ENCODE results near the gene RPS19. TPM values are rescaled to one million over a fixed set of nuclear protein-coding genes. Genes with fewer than 3 reads are reported as not detected.

Gene RPS19
- total RNA-seq, 1 experiment from 2014 or later = 3,152 TPM

DNA sequence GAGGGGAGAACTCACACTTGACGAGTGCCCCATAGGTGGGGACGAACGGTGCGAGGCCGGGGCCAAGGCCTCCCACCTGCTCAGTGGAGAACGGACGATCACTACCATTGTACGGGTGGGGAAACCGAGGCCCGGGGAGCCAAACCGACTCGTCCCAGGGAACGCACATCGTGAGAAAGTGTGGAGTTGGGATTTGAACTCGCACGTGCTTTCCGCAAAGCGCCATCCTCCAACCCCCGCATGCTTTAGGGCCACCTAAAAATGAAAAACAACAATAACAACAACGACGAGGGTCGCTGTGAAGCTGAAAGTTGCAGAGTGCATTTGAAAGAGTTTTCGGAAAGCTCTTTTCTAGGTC is 23.4 kb downstream of the RPS19 start:
- ATAC-seq = no peak
- peaks cover 29% of the 10 kb centered on the region for H3K27me3 Mint-ChIP-seq (ENCODE audit: low read depth)
- DNase-seq (ENCODE audit: low spot score) = no peak
- peak overlapping the region; percentile 79 for H3K27ac Mint-ChIP-seq
- ChIA-PET POLR2A (interaction anchor here (2.1 kb wide), 1 partner anchor 10 kb away, joined by 10 read pairs; no protein-coding TSS in a partner anchor), CTCF (interaction anchor here (1.1 to 4.7 kb wide), 3 partner anchors 11 to 49 kb away, joined by 3 to 46 read pairs (median 7); no protein-coding TSS in a partner anchor)
- H3K36me3 Mint-ChIP-seq = no peaks in the 10 kb centered on the region
- H3K4me3 Mint-ChIP-seq = peak overlapping the region; percentile 94
- H3K4me1 Mint-ChIP-seq = peaks cover 42% of the 10 kb centered on the region
- TF ChIP-seq, protein P1, sequence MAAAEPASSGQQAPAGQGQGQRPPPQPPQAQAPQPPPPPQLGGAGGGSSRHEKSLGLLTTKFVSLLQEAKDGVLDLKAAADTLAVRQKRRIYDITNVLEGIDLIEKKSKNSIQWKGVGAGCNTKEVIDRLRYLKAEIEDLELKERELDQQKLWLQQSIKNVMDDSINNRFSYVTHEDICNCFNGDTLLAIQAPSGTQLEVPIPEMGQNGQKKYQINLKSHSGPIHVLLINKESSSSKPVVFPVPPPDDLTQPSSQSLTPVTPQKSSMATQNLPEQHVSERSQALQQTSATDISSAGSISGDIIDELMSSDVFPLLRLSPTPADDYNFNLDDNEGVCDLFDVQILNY (CRISPR knock-in tag; IDR thresholded peaks at IDR 0.05) = 0 out of 2 replicates have a peak, but pooled peaks have one; percentile 2
- TF ChIP-seq, protein P2, sequence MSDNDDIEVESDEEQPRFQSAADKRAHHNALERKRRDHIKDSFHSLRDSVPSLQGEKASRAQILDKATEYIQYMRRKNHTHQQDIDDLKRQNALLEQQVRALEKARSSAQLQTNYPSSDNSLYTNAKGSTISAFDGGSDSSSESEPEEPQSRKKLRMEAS (CRISPR knock-in tag; IDR thresholded peaks at IDR 0.05) = no peak
- H3K9me3 Mint-ChIP-seq = no peaks in the 10 kb centered on the region

DNA sequence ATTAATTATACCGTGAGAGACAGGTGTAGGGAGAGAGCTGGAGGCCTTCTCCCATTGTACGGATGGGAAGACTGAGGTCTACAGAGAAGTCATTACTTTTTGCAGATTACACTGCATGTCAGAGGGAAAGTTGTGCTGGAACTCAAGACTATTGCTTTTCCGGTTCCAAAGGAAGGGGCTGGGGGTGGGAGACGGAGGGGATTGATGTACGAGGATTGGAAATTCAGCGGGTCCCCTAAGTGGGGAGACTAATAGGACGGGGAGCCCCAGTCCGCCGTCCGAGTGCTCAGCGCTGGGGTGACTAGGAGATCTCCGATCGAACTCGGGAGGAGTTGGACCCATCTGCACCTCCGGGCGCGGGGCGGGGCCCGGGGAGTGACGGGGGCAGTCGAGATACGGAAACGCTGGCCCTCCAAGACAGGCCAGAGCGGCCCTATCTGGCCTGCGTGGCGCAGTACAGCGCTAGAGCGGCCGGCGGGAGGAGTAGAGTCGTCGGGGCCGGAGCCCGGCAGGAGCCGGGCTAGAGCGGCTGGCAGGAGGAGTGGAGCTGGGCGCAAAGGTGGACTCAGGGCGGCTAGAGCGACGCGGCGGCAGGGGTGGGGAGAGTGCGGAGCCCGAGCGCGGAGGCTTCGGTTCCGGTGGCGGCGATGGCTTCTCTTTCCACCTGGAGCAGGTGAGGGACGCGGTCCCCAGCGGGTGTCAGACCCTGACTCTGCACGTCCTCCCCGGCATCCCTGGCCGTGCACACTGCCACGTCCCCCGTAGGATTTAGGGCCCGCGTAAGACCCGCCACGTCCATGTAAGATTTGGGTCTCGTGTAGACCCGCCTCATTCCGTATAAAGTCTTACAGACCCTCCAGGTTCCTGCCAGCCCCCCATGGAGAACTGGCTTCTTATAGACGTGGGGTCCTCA is 24.0 kb downstream of the RPS19 start:
- Mint-ChIP-seq H3K4me1 (peaks cover 43% of the 10 kb centered on the region), H3K9me3 (no peaks in the 10 kb centered on the region), H3K36me3 (no peaks in the 10 kb centered on the region), H3K27me3 (ENCODE audit: low read depth) (peaks cover 26% of the 10 kb centered on the region), H3K4me3 (peak overlapping the region; percentile 94), H3K27ac (peak overlapping the region; percentile 79)
- POLR2A ChIA-PET = interaction anchor here (0.6 to 2.4 kb wide), 3 partner anchors 11 to 75 kb away, joined by 3 to 10 read pairs (median 10); partner anchors contain the start of genes RABAC1 and RPS19
- CTCF ChIA-PET = interaction anchor here (0.6 to 4.7 kb wide), 14 partner anchors 9 to 194 kb away, joined by 3 to 46 read pairs (median 3); no protein-coding TSS in a partner anchor
- peak; percentile 96 for DNase-seq (ENCODE audit: low spot score)
- peak; percentile 94 for ATAC-seq
- TF ChIP-seq, protein P3, sequence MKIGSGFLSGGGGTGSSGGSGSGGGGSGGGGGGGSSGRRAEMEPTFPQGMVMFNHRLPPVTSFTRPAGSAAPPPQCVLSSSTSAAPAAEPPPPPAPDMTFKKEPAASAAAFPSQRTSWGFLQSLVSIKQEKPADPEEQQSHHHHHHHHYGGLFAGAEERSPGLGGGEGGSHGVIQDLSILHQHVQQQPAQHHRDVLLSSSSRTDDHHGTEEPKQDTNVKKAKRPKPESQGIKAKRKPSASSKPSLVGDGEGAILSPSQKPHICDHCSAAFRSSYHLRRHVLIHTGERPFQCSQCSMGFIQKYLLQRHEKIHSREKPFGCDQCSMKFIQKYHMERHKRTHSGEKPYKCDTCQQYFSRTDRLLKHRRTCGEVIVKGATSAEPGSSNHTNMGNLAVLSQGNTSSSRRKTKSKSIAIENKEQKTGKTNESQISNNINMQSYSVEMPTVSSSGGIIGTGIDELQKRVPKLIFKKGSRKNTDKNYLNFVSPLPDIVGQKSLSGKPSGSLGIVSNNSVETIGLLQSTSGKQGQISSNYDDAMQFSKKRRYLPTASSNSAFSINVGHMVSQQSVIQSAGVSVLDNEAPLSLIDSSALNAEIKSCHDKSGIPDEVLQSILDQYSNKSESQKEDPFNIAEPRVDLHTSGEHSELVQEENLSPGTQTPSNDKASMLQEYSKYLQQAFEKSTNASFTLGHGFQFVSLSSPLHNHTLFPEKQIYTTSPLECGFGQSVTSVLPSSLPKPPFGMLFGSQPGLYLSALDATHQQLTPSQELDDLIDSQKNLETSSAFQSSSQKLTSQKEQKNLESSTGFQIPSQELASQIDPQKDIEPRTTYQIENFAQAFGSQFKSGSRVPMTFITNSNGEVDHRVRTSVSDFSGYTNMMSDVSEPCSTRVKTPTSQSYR (CRISPR knock-in tag; IDR thresholded peaks at IDR 0.05) = peak; percentile 48; the same call in 1 of the 2 replicates
- peak; percentile 31; the same call in 1 of the 2 replicates for TF ChIP-seq TEAD1 (CRISPR knock-in tag; IDR thresholded peaks at IDR 0.05)
- TF ChIP-seq FOXK1 (CRISPR knock-in tag; IDR thresholded peaks at IDR 0.05) = peak; percentile 72
- peak; percentile 92 for TF ChIP-seq ETV6 (CRISPR knock-in tag; IDR thresholded peaks at IDR 0.05)
- TF ChIP-seq FOXP1 (CRISPR knock-in tag; IDR thresholded peaks at IDR 0.05; ENCODE audit: borderline replicate concordance) = peak; percentile 78; the same call in 1 of the 2 replicates
- no peak for TF ChIP-seq SMAD4 (CRISPR knock-in tag; IDR thresholded peaks at IDR 0.05)
- TF ChIP-seq TP53 (CRISPR knock-in tag; IDR thresholded peaks at IDR 0.05) = peak; percentile 76; the same call in 1 of the 2 replicates
- TF ChIP-seq, protein P2 (CRISPR knock-in tag; IDR thresholded peaks at IDR 0.05) = peak; percentile 54
- TF ChIP-seq, protein P4, sequence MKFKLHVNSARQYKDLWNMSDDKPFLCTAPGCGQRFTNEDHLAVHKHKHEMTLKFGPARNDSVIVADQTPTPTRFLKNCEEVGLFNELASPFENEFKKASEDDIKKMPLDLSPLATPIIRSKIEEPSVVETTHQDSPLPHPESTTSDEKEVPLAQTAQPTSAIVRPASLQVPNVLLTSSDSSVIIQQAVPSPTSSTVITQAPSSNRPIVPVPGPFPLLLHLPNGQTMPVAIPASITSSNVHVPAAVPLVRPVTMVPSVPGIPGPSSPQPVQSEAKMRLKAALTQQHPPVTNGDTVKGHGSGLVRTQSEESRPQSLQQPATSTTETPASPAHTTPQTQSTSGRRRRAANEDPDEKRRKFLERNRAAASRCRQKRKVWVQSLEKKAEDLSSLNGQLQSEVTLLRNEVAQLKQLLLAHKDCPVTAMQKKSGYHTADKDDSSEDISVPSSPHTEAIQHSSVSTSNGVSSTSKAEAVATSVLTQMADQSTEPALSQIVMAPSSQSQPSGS (CRISPR knock-in tag; IDR thresholded peaks at IDR 0.05; ENCODE audit: borderline replicate concordance, low read depth) = no peak
- TF ChIP-seq, protein P5, sequence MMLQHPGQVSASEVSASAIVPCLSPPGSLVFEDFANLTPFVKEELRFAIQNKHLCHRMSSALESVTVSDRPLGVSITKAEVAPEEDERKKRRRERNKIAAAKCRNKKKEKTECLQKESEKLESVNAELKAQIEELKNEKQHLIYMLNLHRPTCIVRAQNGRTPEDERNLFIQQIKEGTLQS (CRISPR knock-in tag; conservative IDR thresholded peaks at IDR 0.05) = no peak
- no peak for TF ChIP-seq RELA (CRISPR knock-in tag; IDR thresholded peaks at IDR 0.05; ENCODE audit: borderline replicate concordance)
- no peak for TF ChIP-seq NR1H2 (CRISPR knock-in tag; IDR thresholded peaks at IDR 0.05)
- TF ChIP-seq, protein P6, sequence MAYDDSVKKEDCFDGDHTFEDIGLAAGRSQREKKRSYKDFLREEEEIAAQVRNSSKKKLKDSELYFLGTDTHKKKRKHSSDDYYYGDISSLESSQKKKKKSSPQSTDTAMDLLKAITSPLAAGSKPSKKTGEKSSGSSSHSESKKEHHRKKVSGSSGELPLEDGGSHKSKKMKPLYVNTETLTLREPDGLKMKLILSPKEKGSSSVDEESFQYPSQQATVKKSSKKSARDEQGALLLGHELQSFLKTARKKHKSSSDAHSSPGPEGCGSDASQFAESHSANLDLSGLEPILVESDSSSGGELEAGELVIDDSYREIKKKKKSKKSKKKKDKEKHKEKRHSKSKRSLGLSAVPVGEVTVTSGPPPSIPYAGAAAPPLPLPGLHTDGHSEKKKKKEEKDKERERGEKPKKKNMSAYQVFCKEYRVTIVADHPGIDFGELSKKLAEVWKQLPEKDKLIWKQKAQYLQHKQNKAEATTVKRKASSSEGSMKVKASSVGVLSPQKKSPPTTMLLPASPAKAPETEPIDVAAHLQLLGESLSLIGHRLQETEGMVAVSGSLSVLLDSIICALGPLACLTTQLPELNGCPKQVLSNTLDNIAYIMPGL (CRISPR knock-in tag; IDR thresholded peaks at IDR 0.05) = peak; percentile 51; the same call in 1 of the 2 replicates
- TF ChIP-seq, protein P7, sequence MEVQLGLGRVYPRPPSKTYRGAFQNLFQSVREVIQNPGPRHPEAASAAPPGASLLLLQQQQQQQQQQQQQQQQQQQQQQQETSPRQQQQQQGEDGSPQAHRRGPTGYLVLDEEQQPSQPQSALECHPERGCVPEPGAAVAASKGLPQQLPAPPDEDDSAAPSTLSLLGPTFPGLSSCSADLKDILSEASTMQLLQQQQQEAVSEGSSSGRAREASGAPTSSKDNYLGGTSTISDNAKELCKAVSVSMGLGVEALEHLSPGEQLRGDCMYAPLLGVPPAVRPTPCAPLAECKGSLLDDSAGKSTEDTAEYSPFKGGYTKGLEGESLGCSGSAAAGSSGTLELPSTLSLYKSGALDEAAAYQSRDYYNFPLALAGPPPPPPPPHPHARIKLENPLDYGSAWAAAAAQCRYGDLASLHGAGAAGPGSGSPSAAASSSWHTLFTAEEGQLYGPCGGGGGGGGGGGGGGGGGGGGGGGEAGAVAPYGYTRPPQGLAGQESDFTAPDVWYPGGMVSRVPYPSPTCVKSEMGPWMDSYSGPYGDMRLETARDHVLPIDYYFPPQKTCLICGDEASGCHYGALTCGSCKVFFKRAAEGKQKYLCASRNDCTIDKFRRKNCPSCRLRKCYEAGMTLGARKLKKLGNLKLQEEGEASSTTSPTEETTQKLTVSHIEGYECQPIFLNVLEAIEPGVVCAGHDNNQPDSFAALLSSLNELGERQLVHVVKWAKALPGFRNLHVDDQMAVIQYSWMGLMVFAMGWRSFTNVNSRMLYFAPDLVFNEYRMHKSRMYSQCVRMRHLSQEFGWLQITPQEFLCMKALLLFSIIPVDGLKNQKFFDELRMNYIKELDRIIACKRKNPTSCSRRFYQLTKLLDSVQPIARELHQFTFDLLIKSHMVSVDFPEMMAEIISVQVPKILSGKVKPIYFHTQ (CRISPR knock-in tag; IDR thresholded peaks at IDR 0.05) = no peak
- TF ChIP-seq ZNF121 (CRISPR knock-in tag; IDR thresholded peaks at IDR 0.05) = no peak
- peak; percentile 94 for TF ChIP-seq GTF2I (CRISPR knock-in tag; conservative IDR thresholded peaks at IDR 0.05)
- TF ChIP-seq, protein P8, sequence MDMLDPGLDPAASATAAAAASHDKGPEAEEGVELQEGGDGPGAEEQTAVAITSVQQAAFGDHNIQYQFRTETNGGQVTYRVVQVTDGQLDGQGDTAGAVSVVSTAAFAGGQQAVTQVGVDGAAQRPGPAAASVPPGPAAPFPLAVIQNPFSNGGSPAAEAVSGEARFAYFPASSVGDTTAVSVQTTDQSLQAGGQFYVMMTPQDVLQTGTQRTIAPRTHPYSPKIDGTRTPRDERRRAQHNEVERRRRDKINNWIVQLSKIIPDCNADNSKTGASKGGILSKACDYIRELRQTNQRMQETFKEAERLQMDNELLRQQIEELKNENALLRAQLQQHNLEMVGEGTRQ (CRISPR knock-in tag; IDR thresholded peaks at IDR 0.05) = no peak
- TF ChIP-seq CREM (CRISPR knock-in tag; IDR thresholded peaks at IDR 0.05) = peak; percentile 67; the same call in 1 of the 2 replicates
- no peak for TF ChIP-seq IRF2 (CRISPR knock-in tag; IDR thresholded peaks at IDR 0.05; ENCODE audit: borderline replicate concordance, low read depth)
